ENCODE results near the gene GNG12. TPM values are rescaled to one million over a fixed set of nuclear protein-coding genes. Genes with fewer than 3 reads are reported as not detected.

Gene GNG12
- total and polyA plus RNA-seq, 11 donors, result 7.7 to 80.2 (median 44.6) TPM

DNA sequence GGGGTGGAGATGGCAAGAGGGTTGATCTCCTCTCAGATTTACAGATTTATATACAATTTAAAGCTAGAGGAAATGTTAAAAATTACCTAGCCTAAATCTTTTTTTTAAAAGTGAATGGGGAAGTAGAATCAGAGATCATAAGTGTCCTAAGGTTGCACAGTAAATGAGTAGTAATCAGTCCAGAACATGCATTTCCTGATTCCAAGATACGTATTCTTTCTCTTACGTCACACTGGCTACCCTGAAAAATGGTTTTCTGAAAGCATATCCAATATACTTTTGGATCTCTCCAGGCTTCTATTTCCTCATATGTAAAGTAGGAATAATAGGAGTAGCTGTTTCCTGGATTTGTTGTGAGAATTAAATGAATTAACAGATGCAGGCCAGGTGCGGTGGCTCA, 136.6 kb downstream of the GNG12 start:
- intact Hi-C loops (cut with DNase I), result no loop called here
- H3K27ac ChIP-seq, result peak overlapping the region in 3 of 12 donors; percentile 47 to 57 (median 54)
- DNase-seq (no peak), ATAC-seq (peak in 1 of 4 donors; percentile 79)
- H3K9me3 ChIP-seq, result no peaks in the 10 kb centered on the region
- H3K36me3 ChIP-seq, result no peaks in the 10 kb centered on the region
- H3K27me3 ChIP-seq, result no peaks in the 10 kb centered on the region
- no peak overlapping the region for H3K4me3 ChIP-seq
- H3K4me1 ChIP-seq, result peaks cover 0 to 13% (median 6%) of the 10 kb centered on the region in 12 donors
- 66 to 69% (median 67%) methylated on average over 3 of the region's 3 CpGs for WGBS, 4 donors
- no peak for TF ChIP-seq POLR2A (IDR thresholded peaks at IDR 0.05)
- TF ChIP-seq, protein P1, sequence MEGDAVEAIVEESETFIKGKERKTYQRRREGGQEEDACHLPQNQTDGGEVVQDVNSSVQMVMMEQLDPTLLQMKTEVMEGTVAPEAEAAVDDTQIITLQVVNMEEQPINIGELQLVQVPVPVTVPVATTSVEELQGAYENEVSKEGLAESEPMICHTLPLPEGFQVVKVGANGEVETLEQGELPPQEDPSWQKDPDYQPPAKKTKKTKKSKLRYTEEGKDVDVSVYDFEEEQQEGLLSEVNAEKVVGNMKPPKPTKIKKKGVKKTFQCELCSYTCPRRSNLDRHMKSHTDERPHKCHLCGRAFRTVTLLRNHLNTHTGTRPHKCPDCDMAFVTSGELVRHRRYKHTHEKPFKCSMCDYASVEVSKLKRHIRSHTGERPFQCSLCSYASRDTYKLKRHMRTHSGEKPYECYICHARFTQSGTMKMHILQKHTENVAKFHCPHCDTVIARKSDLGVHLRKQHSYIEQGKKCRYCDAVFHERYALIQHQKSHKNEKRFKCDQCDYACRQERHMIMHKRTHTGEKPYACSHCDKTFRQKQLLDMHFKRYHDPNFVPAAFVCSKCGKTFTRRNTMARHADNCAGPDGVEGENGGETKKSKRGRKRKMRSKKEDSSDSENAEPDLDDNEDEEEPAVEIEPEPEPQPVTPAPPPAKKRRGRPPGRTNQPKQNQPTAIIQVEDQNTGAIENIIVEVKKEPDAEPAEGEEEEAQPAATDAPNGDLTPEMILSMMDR (IDR thresholded peaks at IDR 0.05), result no peak

DNA sequence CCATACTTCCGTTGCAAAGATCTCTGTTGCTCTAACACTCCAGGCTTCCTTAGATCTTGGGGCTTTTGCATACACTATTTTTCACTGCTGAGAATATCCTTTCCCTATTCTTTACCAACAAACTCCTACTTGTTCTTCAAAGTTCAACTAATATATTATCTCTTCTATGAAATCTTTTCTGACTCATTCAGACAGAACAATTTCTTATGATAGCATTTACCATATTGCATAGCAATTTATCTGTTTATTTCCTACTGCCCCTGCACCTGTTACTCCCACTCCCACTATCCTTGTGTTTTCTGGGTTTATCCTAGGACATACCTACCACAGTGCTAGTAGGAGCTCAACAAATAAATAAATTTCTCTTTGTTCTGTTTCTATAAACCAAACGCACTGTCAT, 137.3 kb downstream of the GNG12 start:
- Histone ChIP-seq H3K27me3 (no peaks in the 10 kb centered on the region), H3K4me1 (peaks cover 0 to 13% (median 6%) of the 10 kb centered on the region in 12 donors), H3K27ac (peak overlapping the region in 1 of 12 donors; percentile 54), H3K4me3 (no peak overlapping the region), H3K36me3 (peaks cover 0 to 6% (median 0%) of the 10 kb centered on the region in 9 donors), H3K9me3 (no peaks in the 10 kb centered on the region)
- intact Hi-C loops (cut with DNase I), result no loop called here
- DNase-seq (no peak), ATAC-seq (no peak)
- 91 to 95% (median 93%) methylated on average over 2 of the region's 2 CpGs for WGBS, 4 donors
- TF ChIP-seq, protein P1 (IDR thresholded peaks at IDR 0.05), result no peak
- TF ChIP-seq POLR2A (IDR thresholded peaks at IDR 0.05), result no peak

DNA sequence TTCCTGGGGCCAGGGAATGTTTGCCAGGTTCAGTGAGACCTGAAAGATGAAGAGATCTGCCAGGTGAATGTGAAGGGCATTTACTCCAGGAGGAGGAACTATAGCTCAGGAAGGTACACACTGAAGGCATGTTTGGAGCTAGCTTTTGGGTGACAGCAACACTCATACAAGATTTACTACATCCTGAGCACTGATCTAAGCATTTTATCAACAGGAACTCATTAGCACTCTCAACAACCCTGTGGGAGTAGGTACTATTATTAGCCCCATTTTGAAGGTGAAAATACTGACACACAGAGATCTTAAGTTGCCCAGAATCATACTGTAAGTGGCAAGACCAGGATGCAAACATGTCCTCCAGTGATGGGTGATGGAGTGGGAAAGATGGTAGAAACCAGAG, 141.6 kb downstream of the GNG12 start:
- ATAC-seq, result no peak
- intact Hi-C loops (cut with DNase I), result no loop called here
- TF ChIP-seq, protein P1 (IDR thresholded peaks at IDR 0.05), result no peak
- no peak for TF ChIP-seq POLR2A (IDR thresholded peaks at IDR 0.05)
- peaks cover 0 to 43% (median 28%) of the 10 kb centered on the region in 9 donors for H3K36me3 ChIP-seq
- H3K4me1 ChIP-seq, result peaks cover 5 to 31% (median 22%) of the 10 kb centered on the region in 12 donors
- H3K27me3 ChIP-seq, result no peaks in the 10 kb centered on the region
- DNase-seq, result no peak
- H3K27ac ChIP-seq, result no peak overlapping the region
- H3K4me3 ChIP-seq, result no peak overlapping the region
- no peaks in the 10 kb centered on the region for H3K9me3 ChIP-seq

DNA sequence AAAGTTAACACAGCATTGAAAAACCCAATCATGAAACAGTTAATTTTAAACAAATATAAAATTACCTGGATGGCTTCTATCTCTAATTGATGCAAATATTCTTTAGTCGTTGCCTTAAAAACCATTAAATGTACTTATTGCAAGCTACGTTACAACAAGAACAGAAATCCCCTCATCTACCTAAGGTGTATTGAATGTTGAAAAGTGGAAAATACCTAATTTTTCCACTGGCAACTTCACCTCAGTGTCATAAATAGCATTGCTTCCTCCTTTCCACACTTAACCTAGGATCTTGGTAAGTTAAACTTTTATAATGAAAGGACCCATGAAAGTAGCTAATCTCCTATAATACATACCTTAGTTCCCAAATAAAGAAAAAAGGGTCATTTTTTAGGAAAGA, 142.9 kb downstream of the GNG12 start:
- intact Hi-C loops (cut with DNase I), result no loop called here
- WGBS, 4 donors, result 89 to 93% (median 92%) methylated on average over 2 of the region's 2 CpGs
- TF ChIP-seq POLR2A (IDR thresholded peaks at IDR 0.05), result no peak
- TF ChIP-seq, protein P1 (IDR thresholded peaks at IDR 0.05), result no peak
- H3K4me3 ChIP-seq, result no peak overlapping the region
- ATAC-seq (no peak), DNase-seq (no peak)
- H3K9me3 ChIP-seq, result no peaks in the 10 kb centered on the region
- H3K27me3 ChIP-seq, result no peaks in the 10 kb centered on the region
- H3K36me3 ChIP-seq, result peaks cover 0 to 43% (median 28%) of the 10 kb centered on the region in 9 donors
- no peak overlapping the region for H3K27ac ChIP-seq
- H3K4me1 ChIP-seq, result peaks cover 5 to 31% (median 19%) of the 10 kb centered on the region in 12 donors

All from heart left ventricle (tissue), 16 donors.